ENCODE data around the gene SERPINE2.
"Not testable (repeated sequence)": the region's sequence is repeated elsewhere in the genome, so short reads cannot be mapped to it uniquely, and the experiment has no call there.

Gene SERPINE2

GRCh38 chr2:223971731-223972130, 67.4 kb downstream of the SERPINE2 start:
- DNase-seq = no peak

- peak; percentile 56 for DNase-seq
These were observed 68.5 kb downstream of the SERPINE2 start for GRCh38 chr2:223970343-223971128.

GRCh38 chr2:223969856-223970255, 69.2 kb downstream of the SERPINE2 start:
- DNase-seq = no peak

DNA sequence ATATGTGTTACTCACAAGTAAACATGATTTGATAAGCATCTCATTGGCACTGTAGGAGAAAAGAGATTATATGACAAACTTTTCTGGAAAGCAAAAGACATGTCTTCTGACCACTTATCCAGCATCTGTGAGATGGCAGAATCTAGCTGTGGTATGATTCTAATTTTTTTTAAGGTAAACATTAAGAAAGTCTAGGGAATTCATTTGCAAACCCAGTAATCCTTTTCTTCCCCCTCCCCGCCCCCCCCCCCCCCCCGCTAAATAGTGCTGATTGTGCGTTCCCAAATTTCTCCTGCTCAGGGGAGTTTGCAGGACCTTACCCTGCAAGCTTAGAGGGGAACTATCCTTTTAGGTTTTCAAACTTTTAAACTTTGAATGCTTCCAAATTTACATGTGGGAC, 69.8 kb downstream of the SERPINE2 start:
- no peak for DNase-seq

DNA sequence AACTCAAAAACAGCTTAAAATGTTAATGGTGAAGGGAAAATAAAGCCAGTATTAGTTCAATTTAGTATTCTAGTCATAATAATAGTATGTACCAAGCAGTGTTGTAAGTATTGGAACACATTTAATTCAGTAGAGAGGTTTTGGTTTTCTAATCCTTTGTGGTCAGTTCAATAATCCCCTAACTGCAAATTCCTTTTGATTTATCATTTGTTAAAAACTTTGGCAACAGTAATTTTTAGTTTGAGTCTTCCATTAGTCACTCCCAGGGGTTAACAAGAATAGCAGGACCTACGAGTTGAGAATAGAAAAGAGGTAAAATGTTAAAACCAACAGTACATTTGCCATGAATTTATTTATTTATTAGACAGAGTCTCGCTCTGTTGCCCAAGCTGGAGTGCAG, 71.1 kb downstream of the SERPINE2 start:
- DNase-seq = no peak

DNA sequence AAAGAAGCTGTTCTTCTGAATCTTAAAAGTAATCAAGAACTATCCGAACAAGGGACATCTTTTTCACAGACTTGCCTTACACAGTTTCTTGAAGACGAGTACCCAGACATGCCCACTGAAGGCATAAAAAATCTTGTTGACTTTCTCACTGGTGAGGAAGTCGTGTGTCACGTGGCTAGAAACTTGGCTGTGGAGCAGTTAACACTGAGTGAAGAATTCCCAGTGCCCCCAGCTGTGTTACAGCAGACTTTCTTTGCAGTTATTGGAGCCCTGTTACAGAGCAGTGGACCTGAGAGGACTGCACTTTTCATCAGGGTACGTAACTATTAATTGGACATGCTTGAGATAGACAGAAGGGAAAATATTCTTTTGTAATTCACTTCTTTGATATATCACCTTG, 79.4 kb downstream of the SERPINE2 start:
- no peak for DNase-seq

DNA sequence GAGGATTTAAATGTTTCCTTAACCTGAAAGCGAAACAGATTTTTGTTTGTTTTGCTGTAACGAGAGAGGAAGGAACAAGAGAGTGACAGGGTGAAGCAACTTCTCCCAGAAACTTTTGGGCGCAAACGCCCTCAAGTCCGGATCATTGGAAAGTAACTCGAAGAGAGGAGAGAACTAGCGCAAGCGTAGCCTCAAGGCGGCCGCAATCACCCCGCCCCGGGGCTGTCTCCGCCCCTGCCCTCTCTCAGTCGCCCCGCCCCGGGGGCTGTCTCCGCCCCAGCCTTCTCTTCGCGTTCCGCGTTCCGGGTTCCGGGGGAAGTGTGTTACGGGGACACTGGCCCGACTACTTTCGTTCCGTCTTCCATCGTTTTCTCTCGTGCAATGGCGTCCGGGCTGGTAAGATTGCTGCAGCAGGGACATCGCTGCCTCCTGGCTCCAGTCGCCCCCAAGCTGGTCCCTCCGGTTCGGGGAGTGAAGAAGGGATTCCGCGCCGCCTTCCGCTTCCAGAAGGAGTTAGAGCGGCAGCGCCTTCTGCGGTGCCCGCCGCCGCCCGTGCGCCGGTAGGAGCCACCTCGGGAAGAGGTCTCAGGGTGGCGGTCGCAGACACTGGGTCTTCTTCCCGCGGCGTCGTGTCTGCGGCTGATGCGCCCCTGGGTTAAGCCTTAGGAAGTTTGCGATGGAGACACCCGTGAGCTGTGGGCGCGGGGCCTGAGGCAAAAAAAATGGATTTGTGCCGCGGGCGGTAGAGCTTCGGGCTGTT, 81.8 kb downstream of the SERPINE2 start, which contains the start of gene MRPL44:
TSS of gene MRPL44 (plus strand) at position 372 of the 760 bp plus-strand sequence. CDS start at position 382, 10 bp downstream.
- DNase-seq = peak; percentile 96

DNA sequence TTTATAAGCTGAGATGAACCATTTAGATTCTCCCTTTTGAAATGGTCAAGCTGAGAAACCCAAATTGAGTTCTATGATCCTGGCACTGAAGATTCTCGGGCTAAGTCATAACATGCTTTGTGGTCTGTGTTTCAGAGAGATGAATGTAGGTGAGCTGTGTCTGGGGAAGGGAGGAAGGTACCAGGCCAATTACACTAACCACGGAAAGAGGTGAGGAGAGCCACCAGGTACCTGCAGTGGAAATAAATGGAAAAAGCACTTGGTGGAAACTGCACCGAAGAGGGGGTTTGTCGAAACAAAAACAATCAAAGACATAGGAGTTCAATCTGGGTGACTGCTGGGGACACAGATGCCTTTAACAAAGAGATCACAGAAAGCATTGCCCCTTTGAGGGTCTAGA, 82.8 kb downstream of the SERPINE2 start:
- no peak for DNase-seq

DNA sequence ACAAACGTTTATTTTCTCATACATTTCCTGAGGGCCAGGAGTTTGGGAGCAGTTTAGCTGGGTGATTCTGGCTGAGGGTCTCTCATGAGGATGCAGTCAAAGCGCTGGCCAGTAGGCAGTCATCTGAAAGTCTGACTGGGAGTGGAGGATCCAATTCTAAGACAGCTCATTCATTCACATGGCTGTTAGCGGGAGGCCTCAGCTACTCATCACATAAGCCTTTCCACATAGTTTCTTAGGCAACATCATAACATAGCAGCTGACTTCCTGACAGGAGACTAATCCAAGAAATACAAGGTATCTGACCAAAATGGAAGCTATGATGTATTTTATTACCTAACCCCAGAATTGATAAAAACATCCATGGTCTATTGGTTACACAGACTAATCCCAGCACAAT, 84.7 kb downstream of the SERPINE2 start:
- no peak for DNase-seq

DNA sequence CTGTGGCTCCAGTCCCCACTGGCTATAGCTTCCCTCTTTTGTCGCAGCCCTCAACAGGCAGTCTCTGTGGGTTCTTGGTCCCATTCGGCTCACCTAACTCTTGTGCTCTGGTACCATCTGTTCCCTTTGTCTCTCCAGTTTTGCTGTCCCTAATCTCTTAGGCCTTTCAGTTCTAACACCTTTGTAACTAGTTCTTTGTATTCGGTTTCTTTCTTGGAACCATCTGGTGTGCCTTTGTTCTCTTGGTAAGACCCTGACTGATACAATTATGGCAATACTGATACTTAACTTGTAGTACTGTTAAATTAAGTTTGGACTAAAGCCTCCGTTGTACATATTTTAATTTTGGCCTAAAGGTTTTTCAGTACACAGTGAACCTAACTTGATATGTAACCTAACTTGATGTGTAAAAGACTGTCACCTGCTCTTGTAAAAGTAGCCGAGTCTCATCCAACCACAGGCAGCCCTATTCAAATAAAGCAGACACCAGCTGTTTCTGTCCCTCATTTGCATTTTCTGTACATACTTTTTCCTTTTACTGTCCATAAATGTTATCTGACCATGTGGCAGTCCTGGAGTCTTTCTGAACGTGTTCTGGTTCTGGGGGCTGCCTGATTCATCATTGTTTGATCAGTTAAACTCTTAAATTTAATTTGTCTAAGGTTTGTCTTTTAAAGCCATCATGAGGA, 86.7 kb downstream of the SERPINE2 start:
- no peak for DNase-seq

DNA sequence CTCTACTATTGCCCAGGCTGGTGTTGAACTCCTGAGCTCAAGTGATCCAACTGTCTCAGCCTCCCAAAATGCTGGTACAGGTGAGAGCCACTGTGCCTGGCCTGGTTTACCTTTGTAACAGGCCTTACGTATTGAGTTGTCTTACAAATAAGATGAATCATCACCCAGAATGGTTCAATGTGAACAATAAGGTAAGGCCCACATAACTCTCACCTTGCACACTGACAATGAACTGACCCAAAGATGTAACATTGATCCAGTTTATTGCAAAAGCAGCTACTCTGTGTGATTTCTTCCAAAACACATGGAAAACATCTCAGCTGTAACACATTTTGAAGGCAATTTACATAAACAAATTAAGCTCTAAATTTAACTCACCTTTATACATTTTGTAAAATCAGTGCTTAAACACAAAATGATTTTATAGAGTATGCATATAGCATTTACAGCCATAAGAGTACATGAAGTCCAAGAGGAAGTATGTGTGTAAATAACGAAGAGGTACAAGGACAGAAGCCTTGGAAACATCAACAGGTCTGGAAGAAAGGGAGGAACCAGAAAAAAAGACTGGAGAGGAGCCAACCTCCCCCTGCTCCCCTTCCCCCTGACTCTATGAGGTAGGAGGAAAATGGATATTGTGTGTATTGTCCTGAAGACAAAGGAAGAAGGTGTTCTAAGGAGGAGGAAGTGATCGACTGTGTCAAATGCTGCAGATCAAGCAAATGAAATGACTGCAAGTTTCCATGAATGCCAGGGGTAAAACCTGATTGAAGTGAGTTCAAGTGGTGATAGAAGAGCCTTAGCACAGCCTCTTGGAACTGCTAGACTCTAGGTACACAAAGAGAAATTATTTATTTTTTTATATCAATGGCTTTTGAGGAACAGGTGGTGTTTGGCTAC, 88.4 kb downstream of the SERPINE2 start:
- DNase-seq = no peak

- DNase-seq = no peak
These were observed 89.7 kb downstream of the SERPINE2 start for GRCh38 chr2:223949241-223949840.

DNA sequence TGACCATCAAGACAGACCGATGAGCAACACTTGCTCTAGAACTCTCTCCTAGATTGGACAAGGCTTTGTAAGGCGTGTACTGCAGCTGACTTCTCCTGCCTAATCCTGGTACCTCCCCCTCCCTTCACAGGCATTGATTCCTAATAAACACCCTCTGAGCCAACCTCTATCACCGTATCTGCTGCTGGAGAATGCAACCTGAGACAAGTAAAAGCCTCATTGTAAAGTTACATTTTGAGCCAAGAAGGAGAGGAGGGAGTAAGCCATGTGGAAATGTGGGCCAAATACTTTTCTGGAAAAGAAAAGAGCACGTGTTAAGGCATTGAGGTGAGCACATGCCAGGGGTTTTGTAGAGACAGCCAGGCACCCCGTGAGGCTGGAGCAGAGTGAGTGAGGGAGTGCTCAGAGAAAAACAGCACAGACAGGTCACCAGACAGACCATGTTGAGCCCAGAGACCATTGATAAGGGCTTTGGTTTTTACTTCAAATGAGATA, 91.3 kb downstream of the SERPINE2 start:
- DNase-seq = no peak

- DNase-seq = no peak
These were observed 93.3 kb downstream of the SERPINE2 start for GRCh38 chr2:223945755-223946154.

GRCh38 chr2:223944703-223945531, 94.2 kb downstream of the SERPINE2 start, which contains the start of gene WDFY1:
Gene WDFY1, minus strand, starts transcription at chr2:223945335. Its CDS starts 51 bp downstream, at chr2:223945284.
- DNase-seq = peak; percentile 61

DNA sequence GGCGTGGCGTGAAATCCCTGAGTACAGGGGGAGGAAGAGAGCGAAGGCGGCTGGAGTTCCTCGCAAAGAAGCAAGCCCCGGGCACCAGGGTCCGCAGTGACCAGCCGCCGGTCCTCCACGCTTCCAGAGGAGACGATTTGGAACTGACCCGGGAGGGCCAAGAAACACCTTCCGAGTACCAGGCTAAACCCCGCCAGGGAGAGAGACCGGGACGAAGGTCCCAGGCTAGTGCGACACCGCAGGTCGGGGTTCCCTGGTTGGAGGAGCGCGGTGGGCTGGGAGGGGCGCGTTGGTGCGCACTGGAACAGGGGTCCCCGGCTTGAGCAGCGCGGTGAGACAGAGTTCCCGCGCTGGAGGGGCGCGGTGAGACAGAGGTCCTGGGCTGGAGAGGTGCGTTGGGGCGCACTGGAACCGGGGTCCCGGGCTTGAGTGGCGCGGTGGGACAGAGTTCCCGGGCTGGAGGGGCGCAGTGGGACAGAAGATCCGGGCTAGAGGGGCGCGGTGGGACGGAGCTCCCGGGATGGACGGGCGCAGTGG, 94.9 kb downstream of the SERPINE2 start:
- DNase-seq = peak; percentile 27

DNA sequence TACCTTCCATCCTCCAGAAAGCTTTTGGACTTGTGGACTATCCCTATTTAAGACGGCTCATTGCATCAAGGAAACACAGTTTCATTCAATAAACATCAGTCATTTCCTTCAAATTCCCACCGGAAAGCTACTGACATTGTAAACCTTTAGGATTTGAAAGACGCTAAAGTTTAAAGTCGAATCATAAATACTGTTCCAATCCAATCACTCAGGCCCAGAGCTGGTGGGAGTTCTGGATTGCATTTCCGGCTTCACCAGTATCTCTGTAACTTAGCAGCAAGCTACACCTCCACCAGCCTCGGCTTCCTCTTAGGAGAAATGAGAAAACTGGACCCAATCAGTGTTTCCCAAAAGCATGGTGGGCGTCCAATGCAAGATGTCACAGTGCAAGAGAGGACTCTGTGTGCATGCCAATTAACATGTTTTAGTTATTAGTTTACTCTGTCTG, 95.5 kb downstream of the SERPINE2 start:
- DNase-seq = no peak

DNA sequence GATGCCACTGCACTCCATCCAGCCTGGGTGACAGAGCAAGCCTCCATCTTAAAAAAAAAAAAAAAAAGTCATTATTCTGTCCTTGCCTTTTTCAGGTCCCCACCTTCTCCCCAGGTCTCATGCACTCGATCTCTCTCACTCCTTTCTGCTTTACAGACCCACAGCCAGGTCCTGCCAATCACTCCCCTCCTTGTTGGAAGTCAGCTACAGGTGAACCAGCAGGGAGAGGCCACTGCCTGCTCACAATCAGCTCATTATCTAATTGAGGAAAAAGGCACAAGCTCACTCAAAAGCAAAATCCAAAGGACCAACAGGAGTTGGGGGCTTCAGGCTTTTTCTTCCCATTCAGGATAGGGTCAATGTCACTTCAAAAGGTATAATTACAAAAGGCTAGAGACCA, 96.0 kb downstream of the SERPINE2 start:
- no peak for DNase-seq

DNA sequence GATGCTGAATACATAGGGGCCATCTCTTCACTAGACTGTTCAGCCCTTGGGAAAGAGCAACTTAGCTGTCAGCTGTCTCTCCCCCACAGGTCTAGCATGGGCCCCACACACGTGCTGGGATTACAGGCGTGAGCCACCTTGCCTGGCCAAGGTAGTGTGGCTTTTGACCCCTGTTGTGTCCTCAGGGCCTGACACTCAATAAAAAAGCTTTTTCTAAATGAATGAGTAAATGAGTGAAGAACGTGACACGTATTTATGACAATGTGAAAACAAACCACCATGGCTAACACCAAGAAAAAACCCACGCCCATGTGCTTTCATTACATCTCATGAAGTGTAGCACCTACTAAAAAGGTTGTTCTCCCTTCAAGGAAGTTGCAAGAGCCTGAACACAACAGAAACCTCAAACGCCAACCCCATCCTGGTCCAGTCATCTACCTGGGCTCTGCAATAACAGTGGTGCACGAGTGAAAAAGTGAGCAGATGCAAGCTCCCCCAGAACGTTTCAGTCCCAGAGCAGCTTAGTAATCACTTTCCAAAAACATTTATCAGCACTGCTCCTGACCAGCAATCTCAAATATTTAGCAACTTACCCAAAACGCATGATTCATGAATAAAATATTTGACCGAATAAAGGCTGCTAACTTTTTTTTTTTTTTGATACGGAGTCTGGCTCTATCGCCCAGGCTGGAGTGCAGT, 97.4 kb downstream of the SERPINE2 start:
- no peak for DNase-seq

GRCh38 chr2:223939438-223939837, 99.6 kb downstream of the SERPINE2 start:
- not testable (repeated sequence) for DNase-seq

Data from effector CD4-positive, alpha-beta T cell (primary cell).